NCI-H82 treated with DMSO at 0.1 percent for 48 hours (cell line): ENCODE results near the gene DPP9.
"Not testable (repeated sequence)": the region's sequence is repeated elsewhere in the genome, so short reads cannot be mapped to it uniquely, and the experiment has no call there.

Experiments used
- DNase-seq: peaks from one replicate; lab custom pipeline; 2025; ENCODE audit not compliant: unreplicated experiment; lab: John Stamatoyannopoulos, UW

The DPP9 gene

DNA sequence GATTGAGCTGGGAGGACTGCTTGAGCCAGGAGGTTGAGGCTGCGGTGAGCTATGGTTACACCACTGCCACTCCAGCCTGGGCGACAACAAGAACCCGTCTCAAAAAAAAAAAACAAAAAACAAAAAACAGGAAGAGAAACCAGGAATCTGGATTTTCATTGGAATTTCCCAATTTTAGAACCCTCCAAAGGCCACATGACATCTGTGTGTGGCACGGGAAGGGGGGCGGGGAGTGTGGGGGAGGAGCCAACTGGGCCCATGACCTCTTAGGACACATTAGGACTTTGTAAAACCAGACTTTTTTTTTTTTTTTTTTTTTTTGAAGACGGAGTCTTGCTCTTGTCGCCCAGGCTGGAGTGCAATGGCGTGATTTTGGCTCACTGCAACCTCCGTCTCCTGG is 32.3 kb downstream of the DPP9 start:
- DNase-seq: no peak

DNA sequence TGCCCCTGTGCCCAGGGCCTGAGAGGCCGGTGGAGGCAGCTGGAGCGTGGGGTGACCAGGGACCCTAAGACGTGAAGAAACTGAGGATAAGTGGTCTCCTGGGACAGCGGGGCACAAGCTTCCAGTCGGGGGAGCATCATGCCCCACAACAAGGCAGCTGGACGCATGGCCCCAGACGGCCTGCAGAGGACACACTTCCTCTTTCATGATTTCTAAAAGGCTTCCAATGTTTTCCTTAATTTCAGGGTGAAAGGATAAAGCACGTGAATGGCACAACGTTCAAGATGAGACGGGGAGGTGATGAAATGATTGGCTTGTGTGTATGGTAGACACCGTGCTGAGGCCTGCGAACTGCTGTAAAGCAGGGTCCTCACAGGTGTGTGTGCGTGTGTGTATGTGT is 33.3 kb downstream of the DPP9 start:
- DNase-seq: no peak

DNA sequence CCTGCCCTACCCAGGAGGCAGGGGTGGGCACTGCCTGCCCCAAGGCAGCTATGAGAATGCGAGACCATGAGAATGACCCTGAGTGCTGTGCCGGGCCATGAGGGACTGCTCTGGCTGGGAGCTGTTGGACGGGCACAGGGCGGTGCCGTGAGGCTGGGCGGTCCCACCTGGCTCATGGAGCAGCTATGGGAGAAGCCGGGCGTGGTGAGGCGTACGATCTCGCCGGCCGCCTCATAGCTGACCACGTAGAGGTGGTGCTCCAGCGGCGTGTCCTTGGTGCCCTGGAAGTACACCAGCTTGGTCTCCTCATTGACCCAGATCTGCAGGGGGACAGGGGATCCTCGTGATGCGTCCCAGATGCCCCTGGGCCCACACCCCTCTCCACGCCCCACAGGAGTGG is 34.2 kb downstream of the DPP9 start:
- DNase-seq: no peak

DNA sequence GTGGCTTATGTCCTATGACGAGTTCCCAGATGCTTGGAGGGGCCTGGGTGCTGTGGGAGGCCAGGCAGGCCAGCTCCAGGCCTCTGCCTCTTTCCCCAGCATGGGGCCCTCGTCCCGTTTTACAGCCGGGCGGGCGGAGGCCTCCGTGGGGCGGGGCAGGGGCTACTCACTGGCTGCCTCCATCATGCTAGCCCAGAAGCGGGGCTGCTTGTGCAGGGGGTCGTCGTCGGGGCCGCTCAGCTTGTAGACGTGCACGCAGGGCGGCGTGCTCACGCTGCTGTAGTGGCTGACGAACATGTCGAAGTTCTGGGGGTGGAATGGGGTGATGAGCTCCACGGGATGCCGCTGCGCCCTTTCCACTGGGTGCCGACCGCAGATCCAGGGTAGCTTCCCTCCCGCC is 35.1 kb downstream of the DPP9 start:
- no peak for DNase-seq

DNA sequence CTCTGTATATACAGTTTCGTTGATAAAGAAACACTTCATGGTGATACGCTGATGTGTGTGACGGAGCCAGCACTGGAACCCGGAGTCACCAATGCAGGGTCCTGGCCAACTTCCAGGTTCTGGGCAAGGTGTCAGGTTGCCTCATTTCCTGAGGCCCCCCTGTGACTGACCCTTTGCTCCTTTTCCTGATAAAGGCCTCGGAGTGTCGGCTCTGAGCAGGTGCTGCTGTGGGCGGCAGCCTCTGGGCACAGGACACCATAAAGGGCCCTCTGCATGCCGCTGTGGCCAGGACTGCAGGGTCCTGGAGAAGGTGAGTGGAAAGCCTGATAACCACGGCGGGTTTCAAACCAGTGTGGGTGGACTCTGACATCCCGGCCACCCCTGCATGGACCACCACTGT is 36.2 kb downstream of the DPP9 start:
- DNase-seq: no peak

DNA sequence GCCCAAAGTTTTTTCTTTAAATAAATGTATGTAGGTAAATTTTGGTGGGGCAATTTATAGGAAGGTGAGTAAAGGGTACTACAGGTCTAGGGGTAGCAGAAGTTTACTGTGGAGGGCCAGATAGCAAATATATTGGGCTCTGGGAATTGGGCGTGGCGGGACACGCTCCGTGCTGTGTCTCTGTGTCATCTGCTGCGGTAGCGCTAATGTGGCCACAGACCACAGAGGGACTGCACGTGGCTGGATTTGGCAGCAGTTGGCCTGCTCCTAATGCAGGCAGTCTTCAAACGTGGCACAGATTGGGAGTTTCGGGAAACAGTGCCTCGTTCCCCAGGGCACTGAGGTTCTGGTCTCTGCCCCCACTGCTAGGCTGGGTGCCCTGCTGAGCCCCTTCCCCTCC is 36.9 kb downstream of the DPP9 start:
- DNase-seq: no peak

DNA sequence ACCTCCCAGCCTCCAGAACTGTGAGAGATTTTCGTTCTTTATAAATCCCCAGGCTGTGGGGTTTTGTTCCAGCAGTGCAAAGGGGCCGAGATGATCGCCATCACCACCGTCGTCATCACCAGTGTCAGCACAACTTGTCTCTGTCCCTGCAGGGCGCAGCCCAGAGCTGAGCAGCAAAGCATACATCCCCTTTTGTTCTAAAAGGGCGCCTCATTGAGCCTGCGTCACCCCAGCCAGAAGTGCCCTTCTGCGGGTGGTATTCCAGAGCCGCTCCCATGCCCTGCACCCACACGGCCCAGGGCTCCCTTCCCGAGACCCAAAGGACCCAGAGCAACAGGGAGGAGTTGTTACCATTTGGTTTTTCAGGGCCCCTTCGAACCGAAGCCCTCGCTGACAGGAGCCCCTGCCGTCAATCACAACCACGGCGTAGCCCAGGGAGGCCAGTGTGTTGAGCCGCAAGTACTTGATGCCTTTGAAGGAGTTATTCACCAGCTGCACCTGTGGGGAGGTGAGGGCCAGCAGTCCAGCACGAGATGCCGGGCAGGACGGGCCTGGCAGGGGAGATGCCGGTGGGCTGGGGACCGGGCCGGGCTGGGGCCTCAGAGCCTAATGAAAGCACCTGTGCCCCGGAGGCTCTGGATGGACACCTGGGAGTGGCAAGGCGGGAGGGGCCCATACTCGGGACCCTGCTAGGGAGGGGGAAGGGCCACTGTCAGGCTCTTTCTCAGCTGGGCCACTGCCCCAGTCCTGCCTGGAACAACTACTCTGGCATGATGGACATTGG is 39.1 kb downstream of the DPP9 start:
- no peak for DNase-seq

DNA sequence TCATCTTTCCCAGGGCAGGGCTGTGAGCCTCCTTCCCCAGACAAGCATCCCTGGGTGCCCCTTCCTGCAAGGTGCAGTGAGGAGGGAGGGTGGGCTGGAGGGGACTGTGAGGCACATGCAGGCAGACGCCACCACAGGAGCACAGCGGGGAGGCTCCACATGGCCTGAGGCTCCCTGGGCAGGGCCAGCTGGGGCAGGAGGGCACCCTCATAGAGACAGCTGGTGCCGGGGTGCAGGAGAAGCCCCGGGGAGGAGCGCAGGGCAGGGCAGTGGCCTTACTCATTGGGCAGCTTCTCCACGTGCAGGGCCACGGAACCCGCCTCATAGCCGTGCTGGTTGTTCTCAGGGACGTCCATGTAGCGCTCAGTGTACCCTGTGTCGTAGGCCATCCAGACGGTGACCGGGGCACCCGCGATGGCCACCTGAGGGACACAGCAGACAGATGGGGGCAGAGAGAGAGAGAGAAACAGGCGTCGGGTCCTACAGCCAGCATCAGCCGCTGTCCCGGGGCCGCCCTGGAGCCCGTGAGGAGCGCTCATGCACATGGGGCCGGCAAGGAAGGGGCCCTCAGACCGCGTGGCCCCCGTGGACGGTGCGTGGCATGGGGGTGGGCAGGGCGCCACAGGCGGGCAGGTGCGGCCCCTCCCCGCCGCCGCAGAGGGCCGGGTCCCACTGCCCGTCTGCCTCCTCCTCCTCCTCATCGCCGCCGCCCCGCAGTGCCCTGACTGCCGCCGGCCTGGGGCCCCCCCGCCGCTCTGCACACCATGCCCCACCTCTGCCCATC is 41.0 kb downstream of the DPP9 start:
- DNase-seq: no peak

DNA sequence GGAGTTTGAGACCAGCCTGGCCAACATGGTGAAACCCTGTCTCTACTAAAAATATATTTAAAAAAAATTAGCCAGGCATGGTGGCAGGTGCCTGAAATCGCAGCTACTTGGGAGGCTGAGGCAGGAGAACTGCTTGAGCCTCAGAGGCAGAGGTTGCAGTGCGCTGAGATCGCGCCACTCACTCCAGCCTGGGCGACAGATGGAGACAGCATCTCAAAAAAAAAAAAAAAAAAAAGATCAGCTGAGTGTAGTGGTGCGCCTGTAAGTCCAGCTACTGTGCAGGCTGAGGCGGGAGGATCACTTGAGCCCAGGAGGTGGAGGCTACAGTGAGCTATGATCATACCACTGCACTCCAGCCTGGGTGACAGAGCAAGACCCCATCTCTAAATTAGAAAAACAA is 43.6 kb downstream of the DPP9 start:
- not testable (repeated sequence) for DNase-seq

DNA sequence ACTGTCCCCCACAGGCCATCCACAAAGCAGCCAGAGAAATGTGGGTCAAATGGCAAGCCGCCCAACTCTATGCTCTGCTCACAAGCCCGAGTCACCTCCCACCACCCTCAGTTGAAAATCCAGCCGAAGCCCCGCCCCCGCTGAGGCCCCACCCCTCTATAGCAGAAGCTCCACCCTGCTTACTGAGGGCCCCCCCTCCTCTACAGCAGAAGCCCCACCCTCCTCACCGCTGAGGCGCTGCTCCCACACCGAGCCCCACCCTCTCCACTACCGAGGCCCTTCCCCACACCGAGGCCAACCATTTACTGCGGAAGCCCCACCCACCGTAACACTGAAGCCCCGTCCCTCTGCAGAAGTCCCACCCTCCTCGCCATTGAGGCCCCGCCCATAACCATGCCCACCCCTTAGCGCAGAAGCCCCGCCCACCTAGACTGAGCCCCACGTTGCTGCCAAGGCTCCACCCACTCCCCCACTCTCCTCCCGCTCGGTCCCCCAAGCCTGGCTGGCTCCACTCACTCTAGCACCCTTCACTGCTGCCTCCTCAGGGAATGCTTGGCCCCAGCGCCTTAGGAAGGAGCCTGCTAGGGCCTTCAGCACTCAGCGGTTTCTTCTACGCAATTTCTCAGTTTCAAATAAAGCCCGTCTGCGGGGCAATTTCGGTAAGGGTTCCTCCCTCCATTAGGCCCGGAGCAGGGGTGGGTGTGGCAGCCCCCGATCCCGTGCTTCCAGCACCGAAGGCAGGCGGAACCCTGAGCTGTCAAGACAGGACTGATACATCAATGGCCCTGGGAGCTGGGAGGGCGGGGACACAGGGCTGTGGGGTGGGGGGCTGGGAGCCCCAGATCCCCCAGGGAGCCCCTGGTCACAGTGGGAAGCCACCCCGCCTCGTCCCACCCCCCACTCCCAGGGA is 44.5 kb downstream of the DPP9 start:
- no peak for DNase-seq

DNA sequence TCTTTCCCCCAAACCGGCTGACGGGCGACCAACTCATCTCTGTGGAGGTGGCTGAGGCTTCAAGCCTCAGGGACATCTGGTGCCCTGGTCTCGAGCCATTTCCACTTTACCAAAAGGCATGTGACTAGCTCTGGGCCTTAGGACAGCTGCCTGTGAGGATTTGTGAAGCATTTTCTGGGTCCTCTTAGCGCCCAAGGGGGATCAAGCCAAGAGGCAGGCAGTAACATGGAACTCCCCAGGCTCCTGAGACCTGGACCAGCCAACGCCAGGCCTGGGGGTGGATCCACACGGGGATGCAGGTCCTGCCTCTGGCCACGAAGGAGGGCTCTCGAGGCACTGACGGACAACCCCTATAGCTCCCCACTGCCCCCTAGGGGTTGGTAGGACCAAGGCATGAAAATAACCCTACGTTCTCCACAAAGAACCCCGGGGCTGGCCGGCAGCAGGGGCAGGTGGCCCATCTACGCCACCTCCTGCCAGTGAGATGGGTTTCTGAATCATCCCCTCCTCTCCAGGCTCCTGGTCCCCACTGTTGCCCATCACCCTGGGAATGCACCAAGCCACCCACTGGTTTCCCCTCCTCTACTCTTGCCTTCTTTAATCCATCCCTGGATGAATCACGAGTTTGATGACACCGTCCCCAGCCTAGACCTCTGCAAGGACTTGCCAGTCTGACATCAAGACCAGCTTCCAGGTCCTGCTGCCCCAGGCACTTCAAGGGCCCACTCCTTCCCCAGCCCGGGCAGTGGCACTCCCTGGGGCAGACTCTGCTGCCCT is 46.5 kb downstream of the DPP9 start:
- peak; percentile 7 for DNase-seq

DNA sequence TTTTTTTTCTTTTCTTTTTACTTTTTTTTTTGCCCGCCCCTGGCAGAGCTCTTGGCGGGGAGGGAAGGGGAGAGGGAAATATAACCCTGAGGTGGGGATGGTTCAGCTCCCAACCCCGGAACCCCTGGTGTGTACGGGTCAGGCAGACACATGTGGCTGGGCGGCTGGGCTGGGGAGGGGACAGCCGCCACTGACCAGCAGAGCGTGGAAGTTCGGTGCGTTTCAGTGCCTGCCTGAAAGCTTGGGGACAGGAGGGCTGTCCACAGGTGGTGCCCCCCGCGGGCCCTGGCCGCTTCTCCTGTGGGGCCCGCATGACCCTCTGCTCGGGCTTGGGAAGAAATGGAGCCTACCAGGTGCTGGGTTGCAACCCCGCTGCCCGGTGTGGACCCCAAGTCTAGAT is 48.3 kb downstream of the DPP9 start:
- no peak for DNase-seq

DNA sequence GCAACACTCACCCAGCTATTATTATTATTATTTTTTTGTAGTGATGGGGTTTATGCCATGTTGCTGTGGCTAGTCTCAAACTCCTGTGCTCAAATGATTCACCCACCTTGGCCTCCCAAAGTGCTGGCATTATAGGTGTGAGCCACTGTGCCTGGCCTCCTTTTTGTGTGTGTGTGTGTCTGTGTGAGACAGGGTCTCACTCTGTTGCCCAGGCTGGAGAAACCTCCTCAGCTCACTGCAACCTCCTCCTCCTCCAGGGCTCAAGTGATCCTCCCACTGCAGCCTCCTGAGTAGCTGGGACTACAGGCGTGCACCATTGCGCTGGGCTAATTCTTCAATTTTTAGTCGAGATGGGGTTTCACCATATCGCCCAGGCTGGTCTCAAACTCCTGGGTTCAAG is 49.9 kb downstream of the DPP9 start:
- no peak for DNase-seq

DNA sequence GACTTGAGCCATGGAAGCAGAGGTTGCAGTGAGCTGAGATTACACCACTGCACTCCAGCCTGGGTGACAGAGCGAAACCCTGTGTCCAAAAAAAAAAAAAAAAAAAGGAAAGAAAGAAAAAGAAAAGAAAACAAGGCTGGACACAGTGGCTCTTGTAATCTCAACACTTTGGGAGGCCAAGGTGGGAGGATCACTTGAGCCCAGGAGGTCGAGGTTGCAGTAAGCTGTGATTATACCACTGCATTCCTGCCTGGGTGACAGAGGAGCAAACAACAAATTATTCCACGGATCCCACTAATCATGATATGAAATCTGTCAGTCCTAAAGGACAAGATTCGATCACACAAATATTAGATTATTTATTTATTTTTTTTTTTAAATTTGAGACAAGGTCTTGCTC is 50.4 kb downstream of the DPP9 start:
- no peak for DNase-seq

DNA sequence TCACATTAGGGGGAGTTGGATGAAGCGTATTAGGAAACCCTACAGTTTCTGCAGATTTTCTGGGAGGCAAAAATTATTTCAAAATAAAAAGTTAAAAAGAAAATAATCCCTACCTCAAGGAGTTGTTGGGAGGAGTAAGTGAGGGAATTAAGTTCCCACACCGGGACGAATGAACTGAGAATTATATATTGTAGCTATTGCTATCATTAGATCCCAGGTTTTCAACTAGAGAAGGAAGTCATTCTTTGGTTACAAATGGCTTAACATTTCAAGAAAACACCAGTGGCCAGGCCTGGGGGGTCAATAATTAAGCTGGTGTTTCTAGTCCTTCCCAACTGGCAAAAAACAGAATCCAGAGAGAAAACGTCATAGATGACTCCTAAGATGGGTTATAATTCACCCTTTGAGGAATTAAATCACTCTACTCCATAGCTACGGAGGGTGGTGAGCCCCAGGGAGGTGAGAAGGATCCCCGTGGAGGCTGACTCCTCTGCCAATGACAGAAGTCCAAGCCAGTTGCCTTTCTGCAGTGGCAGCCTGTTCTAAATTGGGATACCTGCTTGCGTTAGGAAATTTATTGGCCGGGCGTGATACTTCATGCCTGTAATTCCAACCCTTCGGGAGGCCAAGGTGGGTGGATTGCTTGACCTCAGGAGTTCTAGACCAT is 52.3 kb downstream of the DPP9 start:
- no peak for DNase-seq

DNA sequence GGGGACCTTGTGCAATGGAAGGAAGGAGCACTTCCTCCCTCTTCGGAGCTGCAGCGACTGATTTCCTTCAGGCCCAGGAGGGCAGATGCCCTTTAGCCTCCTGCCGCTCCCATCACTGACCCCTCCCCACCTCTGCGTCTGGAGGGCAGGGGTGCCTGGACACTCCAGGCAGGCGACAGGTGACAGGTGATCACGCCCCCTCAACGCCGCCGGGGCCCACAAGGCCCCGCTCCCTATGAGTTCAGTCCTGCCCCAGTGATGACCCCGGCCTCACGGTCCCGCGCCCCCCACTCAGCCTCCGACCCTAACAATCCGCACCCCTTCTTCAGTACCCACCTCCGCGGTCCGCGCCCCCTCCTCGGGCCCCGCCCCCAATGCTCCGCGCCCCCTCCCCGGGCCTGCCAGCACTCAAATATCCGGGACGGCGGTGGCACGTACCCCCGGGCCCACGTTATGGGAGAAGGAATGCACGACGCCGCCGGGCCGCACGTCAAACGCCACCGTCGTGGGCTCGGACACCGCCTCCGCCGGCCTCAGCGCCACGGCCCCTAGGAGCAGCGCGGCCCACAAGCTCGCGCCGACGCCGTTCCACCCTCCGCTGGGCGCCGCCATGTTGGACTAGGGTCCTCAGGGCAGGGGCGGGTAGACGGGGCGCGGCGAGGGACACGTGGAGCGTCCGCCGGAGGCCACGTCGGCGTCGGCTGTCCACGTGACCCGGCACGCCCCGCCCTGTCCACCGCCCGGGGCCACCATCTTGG is 53.7 kb downstream of the DPP9 start, which contains the start of gene MYDGF:
Gene MYDGF (minus strand): TSS at position 620 of the 758 bp plus-strand sequence. CDS start 8 bp downstream, at position 612.
- peak; percentile 32 for DNase-seq

DNA sequence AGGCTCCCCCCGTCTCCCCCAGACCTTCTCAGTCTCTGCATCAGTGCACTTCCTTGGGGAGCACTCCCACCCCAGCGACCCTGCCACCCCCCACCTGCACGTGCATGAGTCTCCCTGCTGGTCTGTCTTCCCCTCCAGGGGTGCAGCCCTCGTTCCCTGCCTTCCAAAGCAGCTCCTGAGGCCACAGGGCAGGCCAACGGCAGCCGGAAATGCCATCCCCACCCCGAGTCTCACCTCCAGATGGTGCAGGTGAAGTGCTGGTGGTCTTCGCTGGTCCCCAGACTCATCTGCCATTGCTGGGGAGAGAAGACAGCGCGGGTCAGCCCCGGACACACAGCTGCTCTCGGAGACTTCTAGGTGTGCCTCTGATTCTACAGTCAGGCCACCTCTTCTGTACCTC is 59.0 kb downstream of the DPP9 start:
- no peak for DNase-seq

DNA sequence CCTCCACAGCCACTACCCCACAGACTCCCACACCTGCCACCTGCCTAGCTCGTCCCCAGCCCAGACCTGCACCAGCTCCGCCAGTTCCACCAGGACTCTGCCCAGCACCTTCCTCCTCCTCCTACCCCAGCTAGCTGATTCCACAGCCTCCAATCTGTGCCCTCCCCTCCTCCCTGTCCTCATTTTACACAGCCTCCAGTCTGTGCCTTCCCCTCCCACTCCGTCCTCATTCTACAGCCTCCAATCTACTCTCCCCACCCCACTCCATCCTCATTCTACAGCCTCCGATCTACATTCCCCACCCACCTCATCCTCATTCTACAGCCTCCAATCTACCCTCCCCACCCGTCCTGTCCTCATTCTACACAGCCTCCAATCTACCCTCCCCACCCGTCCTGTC is 60.8 kb downstream of the DPP9 start:
- DNase-seq: no peak

DNA sequence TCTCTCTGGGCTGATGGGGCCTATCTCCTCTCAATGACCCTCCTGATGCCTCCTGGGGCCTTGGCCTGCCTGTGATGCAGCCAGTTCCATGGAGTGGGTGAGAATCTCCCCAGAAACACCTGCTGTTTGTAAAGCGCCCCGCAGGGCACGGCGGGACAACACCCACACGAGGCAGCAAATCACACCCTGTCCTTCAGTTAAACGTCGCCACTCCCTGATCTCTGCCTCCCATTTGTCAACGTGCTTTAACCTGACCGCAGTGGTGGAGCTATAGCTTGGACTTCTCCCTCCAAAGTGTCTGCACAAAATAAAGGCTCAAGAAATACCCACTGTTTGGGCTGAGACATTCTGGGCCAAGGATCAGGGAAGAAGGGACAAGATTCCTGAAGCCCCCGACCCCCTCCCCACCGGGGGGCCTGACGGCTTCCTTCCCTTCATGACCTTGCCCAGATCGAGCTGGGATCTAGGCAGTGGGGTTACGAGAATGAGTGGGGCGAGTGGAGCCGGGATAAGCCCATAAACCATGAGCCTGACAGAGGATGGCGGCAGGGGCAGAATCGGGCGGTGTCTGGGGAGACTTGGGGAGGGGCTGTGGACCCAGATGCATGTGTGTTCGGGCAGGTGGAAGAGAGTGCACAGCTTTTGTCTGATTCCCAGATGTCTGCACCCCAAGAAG is 61.5 kb downstream of the DPP9 start:
- DNase-seq: no peak
